CD14-positive monocyte (primary cell): ENCODE measurements around the gene KANK2. TPM values are rescaled to one million over a fixed set of nuclear protein-coding genes. Genes with fewer than 3 reads are reported as not detected.

Source experiments
- DNase-seq, 3 donors: peaks; one replicate each; pipeline ENCODE4 v3.0.0-alpha.2; 2011 to 2022
- H2AFZ ChIP-seq: 2 replicates; pipeline ENCODE4 v1.6.0; 2012; ENCODE audit warnings: mild to moderate bottlenecking, low read depth, low read length, inconsistent platforms; ENCODE audit not compliant: insufficient read depth, poor library complexity, severe bottlenecking
- H3K27ac ChIP-seq, 2 donors: 1 replicate in 1 of 2; 2 replicates in 1 of 2; pipeline ENCODE4 v1.5.1; 2012 to 2013; ENCODE audit warnings: low read length in 2 of 2, control low read depth in 1 of 2, inconsistent platforms in 1 of 2, low read depth in 1 of 2, mild to moderate bottlenecking in 1 of 2
- H3K27me3 ChIP-seq, 2 donors: one replicate each; pipeline versions ENCODE4 v1.6.0 to v1.6.1; 2011 to 2013; ENCODE audit warnings: low read length in 2 of 2; ENCODE audit not compliant: control insufficient read depth in 2 of 2, insufficient read depth in 2 of 2
- H3K36me3 ChIP-seq, 2 donors: replicated peaks in 1 of 2; 1 replicate in 1 of 2; 2 replicates in 1 of 2; pipeline versions ENCODE4 v1.5.1 to v1.6.1; 2012 to 2013; ENCODE audit warnings: low read length in 2 of 2, control low read depth in 1 of 2, inconsistent platforms in 1 of 2, mild to moderate bottlenecking in 1 of 2; ENCODE audit not compliant: insufficient read depth in 2 of 2, control insufficient read depth in 1 of 2
- H3K4me1 ChIP-seq, 2 donors: 1 replicate in 1 of 2; 2 replicates in 1 of 2; pipeline versions ENCODE4 v1.5.1 to v1.6.1; 2012 to 2013; ENCODE audit warnings: low read length in 2 of 2, control low read depth in 1 of 2, inconsistent platforms in 1 of 2, mild to moderate bottlenecking in 1 of 2, moderate library complexity in 1 of 2; ENCODE audit not compliant: insufficient read depth in 2 of 2, control insufficient read depth in 1 of 2
- H3K4me2 ChIP-seq: replicated peaks from 2 replicates; pipeline ENCODE3; 2012; ENCODE audit warnings: low read length, moderate library complexity, mild to moderate bottlenecking; ENCODE audit not compliant: poor library complexity, severe bottlenecking; ENCODE audit errors: extremely low read depth
- H3K4me3 ChIP-seq, 3 experiments: fragments of 200-600 bp in 1 of 3; sonication (generic) in 1 of 3; replicated peaks in 1 of 3; 1 replicate in 2 of 3; 2 replicates in 1 of 3; pipeline ENCODE4 v1.5.1; 2011 to 2013; ENCODE audit warnings: low read length in 3 of 3, mild to moderate bottlenecking in 3 of 3, control low read depth in 2 of 3, low read depth in 2 of 3, inconsistent platforms in 1 of 3, moderate library complexity in 1 of 3
- H3K79me2 ChIP-seq: 2 replicates; pipeline ENCODE4 v1.6.0; 2012; ENCODE audit warnings: mild to moderate bottlenecking, control low read depth, inconsistent platforms, low read length, moderate library complexity; ENCODE audit not compliant: insufficient read depth
- H3K9ac ChIP-seq: 2 replicates; pipeline ENCODE4 v1.6.0; 2017; ENCODE audit warnings: low read length, mild to moderate bottlenecking; ENCODE audit not compliant: insufficient read depth, poor library complexity, severe bottlenecking
- H3K9me3 ChIP-seq, 2 donors: replicated peaks in 1 of 2; 1 replicate in 1 of 2; 2 replicates in 1 of 2; pipeline versions ENCODE4 v1.5.1 to v1.6.1; 2012 to 2013; ENCODE audit warnings: low read length in 2 of 2, control low read depth in 1 of 2; ENCODE audit not compliant: control insufficient read depth in 1 of 2, insufficient read depth in 1 of 2
- H4K20me1 ChIP-seq: 2 replicates; pipeline ENCODE4 v1.6.0; 2012; ENCODE audit warnings: mild to moderate bottlenecking, low read length, control low read depth, moderate library complexity; ENCODE audit not compliant: insufficient read depth
- H3K27ac Mint-ChIP-seq, 7 donors: one replicate each; pipeline ENCODE4 v1.8.0; 2020; ENCODE audit warnings: mild to moderate bottlenecking in 7 of 7, mixed read lengths in 7 of 7, moderate library complexity in 6 of 7, inconsistent platforms in 2 of 7
- H3K27me3 Mint-ChIP-seq, 3 donors: one replicate each; pipeline ENCODE4 v1.8.0; 2021 to 2022; ENCODE audit warnings: low read depth in 3 of 3, mild to moderate bottlenecking in 3 of 3, mixed read lengths in 3 of 3, moderate library complexity in 3 of 3, inconsistent platforms in 1 of 3
- H3K36me3 Mint-ChIP-seq, 2 donors: one replicate each; pipeline ENCODE4 v1.8.0; 2020; ENCODE audit warnings: mixed read lengths in 2 of 2, inconsistent platforms in 1 of 2, mild to moderate bottlenecking in 1 of 2
- H3K4me1 Mint-ChIP-seq: one replicate; pipeline ENCODE4 v1.8.0; 2020; ENCODE audit warnings: mild to moderate bottlenecking, mixed read lengths
- H3K4me3 Mint-ChIP-seq, 2 donors: one replicate each; pipeline ENCODE4 v1.8.0; 2020; ENCODE audit warnings: mild to moderate bottlenecking in 2 of 2, mixed read lengths in 2 of 2, moderate library complexity in 1 of 2
- H3K9me3 Mint-ChIP-seq, 7 donors: one replicate each; pipeline ENCODE4 v1.8.0; 2020 to 2022; ENCODE audit warnings: mixed read lengths in 7 of 7, mild to moderate bottlenecking in 6 of 7, moderate library complexity in 6 of 7, inconsistent platforms in 2 of 7
- CTCF ChIP-seq: fragments of 200-600 bp; IDR thresholded peaks from one replicate; pipeline ENCODE4 v1.8.0; 2022; ENCODE audit warnings: antibody characterized with exemption, mild to moderate bottlenecking
- WGBS: methylation state at CpG from one replicate; pipeline ENCODE4 v1.1.5; 2013; ENCODE audit warnings: missing lambda C conversion rate; ENCODE audit not compliant: insufficient coverage; 5-methylcytosine and 5-hydroxymethylcytosine counted together
- intact Hi-C, 2 donors: fragments of 100-400 bp; cut with micrococcal nuclease; formaldehyde crosslinking; loops; one replicate each; pipeline versions ENCODE4 v1.15.0 to v1.15.1; 2023
- polyA plus RNA-seq, 3 donors: library from polyadenylated mRNA; depleted of rRNA in 1 of 3; unstranded in 2 of 3; stranded (reverse) in 1 of 3; fragments of 300-500 nt in 2 of 3; fragments of >200 nt in 1 of 3; fragmentation: Illumina TruSeq in 2 of 3; gene quantifications; 1 replicate in 2 of 3; 2 replicates in 1 of 3; pipeline ENCODE4 v1.2.3, GENCODE V29; 2012 to 2021

KANK2 gene
- polyA plus RNA-seq, 3 donors: 0.40 to 1.3 (median 0.64) TPM

DNA sequence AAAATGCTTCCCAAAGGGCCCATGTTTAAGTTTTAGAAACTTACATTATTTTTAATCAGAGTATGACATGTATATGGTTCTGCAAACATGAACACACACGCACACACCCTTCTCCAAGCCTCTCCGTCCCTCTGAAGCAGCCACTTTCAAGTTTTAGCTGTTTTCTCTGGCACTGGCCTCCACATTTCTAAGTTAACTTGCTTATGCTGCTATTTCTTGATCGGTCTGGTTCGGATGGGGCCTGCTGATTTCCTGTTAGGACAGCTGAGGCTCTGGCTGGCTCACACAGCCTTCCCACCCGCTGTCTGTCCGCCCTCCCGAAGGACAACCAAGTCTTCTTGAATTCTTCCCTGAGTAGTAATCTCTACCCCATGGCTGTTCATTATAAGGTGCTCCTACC is 46.2 kb downstream of the KANK2 start:
- H4K20me1 ChIP-seq: no peaks in the 10 kb centered on the region
- no peak for TF ChIP-seq CTCF
- intact Hi-C loops: no loop called here
- 96% methylated on average over 4 of the region's 7 CpGs for WGBS
- H3K79me2 ChIP-seq: peaks cover 56% of the 10 kb centered on the region
- no peak overlapping the region for H2AFZ ChIP-seq
- peak overlapping the region in 1 of 2 donors; percentile 37 for H3K4me3 Mint-ChIP-seq
- DNase-seq: no peak
- peaks cover 13% of the 10 kb centered on the region for H3K4me1 Mint-ChIP-seq
- H3K9ac ChIP-seq: no peak overlapping the region
- peaks cover 19 to 41% of the 10 kb centered on the region in 2 donors for H3K36me3 Mint-ChIP-seq
- no peak overlapping the region for H3K27ac ChIP-seq
- H3K27me3 ChIP-seq: no peaks in the 10 kb centered on the region
- peaks cover 19 to 30% of the 10 kb centered on the region in 2 donors for H3K36me3 ChIP-seq
- H3K4me2 ChIP-seq: no peak overlapping the region
- peak overlapping the region in 2 of 7 donors; percentile 4 to 63 for H3K27ac Mint-ChIP-seq
- no peak overlapping the region for H3K4me3 ChIP-seq
- H3K9me3 Mint-ChIP-seq: peaks cover 0 to 2% (median 0%) of the 10 kb centered on the region in 7 donors
- H3K27me3 Mint-ChIP-seq: peaks cover 0 to 1% (median 0%) of the 10 kb centered on the region in 3 donors
- peaks cover 12 to 17% of the 10 kb centered on the region in 2 donors for H3K4me1 ChIP-seq
- H3K9me3 ChIP-seq: no peaks in the 10 kb centered on the region

DNA sequence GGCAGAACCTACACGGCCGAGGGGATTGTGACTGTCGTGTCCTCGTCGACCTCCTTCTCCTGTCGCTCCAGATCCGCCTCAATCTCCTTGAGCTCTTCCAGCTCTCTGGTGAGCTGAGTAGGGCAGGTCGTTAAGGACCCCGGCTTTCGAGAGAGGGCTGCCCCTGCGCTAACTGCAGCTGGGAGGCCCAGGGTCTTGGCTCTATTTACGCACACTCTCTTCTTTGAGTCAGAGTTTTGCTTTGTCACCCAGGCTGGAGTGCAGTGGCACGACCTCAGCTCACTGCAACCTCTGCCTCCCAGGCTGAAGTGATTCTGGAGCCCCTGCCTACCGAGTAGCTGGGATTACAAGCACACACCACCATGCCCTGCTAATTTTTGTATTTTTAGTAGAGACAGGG is 49.3 kb downstream of the KANK2 start:
- no peak overlapping the region for H3K9ac ChIP-seq
- Mint-ChIP-seq H3K4me3 (peak overlapping the region in 1 of 2 donors; percentile 37), H3K36me3 (peaks cover 30 to 63% of the 10 kb centered on the region in 2 donors), H3K27ac (peak overlapping the region in 1 of 7 donors; percentile 14), H3K4me1 (peaks cover 7% of the 10 kb centered on the region), H3K9me3 (peaks cover 0 to 6% (median 0%) of the 10 kb centered on the region in 7 donors), H3K27me3 (peaks cover 0 to 1% (median 0%) of the 10 kb centered on the region in 3 donors)
- H3K27ac ChIP-seq: no peak overlapping the region
- peaks cover 4 to 5% of the 10 kb centered on the region in 2 donors for H3K4me1 ChIP-seq
- TF ChIP-seq CTCF: no peak
- no peak overlapping the region for H3K4me3 ChIP-seq
- H3K4me2 ChIP-seq: no peak overlapping the region
- H2AFZ ChIP-seq: no peak overlapping the region
- intact Hi-C loops: no loop called here
- H3K79me2 ChIP-seq: peaks cover 31% of the 10 kb centered on the region
- H3K27me3 ChIP-seq: no peaks in the 10 kb centered on the region
- peaks cover 27 to 43% of the 10 kb centered on the region in 2 donors for H3K36me3 ChIP-seq
- H3K9me3 ChIP-seq: no peaks in the 10 kb centered on the region
- WGBS: 95% methylated on average over 12 of the region's 14 CpGs
- no peaks in the 10 kb centered on the region for H4K20me1 ChIP-seq
- no peak for DNase-seq
